Testis (tissue), 3 donors: Measurements from ENCODE around the gene GNLY. TPM values are rescaled to one million over a fixed set of nuclear protein-coding genes. Genes with fewer than 3 reads are reported as not detected.

ENCODE experiments used
- DNase-seq: peaks from one replicate; pipeline ENCODE4 v3.0.0-alpha.2; 2019
- H3K27ac ChIP-seq, 2 donors: fragments of 200-600 bp; sonication (generic); one replicate each; pipeline ENCODE4 v1.5.1; 2019
- H3K27me3 ChIP-seq: fragments of 200-600 bp; sonication (generic); one replicate; pipeline ENCODE4 v1.5.1; 2019
- H3K36me3 ChIP-seq: fragments of 200-600 bp; sonication (generic); one replicate; pipeline ENCODE4 v1.5.1; 2017; ENCODE audit warnings: low read depth; ENCODE audit errors: missing control alignments
- H3K4me1 ChIP-seq: fragments of 200-600 bp; sonication (generic); one replicate; pipeline ENCODE4 v1.5.1; 2019
- H3K4me3 ChIP-seq, 2 donors: fragments of 200-600 bp; sonication (generic); one replicate each; pipeline ENCODE4 v1.5.1; 2017 to 2019
- H3K9me3 ChIP-seq: fragments of 200-600 bp; sonication (generic); one replicate; pipeline ENCODE4 v1.5.1; 2017
- POLR2A ChIP-seq: fragments of 450-650 bp; IDR thresholded peaks from one replicate; pipeline ENCODE4 v1.6.1; 2017; ENCODE audit warnings: antibody characterized with exemption, mild to moderate bottlenecking, moderate library complexity
- WGBS, 2 donors: methylation state at CpG; one replicate each; pipeline ENCODE4 v1.1.5; 2018; 5-methylcytosine and 5-hydroxymethylcytosine counted together
- intact Hi-C: fragments of 100-400 bp; cut with DNase I; formaldehyde crosslinking; loops from one replicate; pipeline ENCODE4 v1.15.1; 2023; ENCODE audit warnings: low total_unique reads
- polyA plus RNA-seq: library from polyadenylated mRNA; stranded (reverse); fragments of 350-450 nt; fragmentation: Illumina TruSeq; extraction: RNeasy Lipid Tissue Mini Kit (QIAGEN cat#74804); gene quantifications from one replicate; pipeline ENCODE4 v1.2.3, GENCODE V29; 2014; ENCODE audit warnings: low read depth, low replicate concordance; ENCODE audit not compliant: insufficient read depth
- total RNA-seq, 2 donors: library from RNA; depleted of rRNA; stranded (reverse); fragments of >200 nt; gene quantifications; one replicate each; pipeline ENCODE4 v1.2.3, GENCODE V29; 2016
- TF ChIP-seq, protein P1 (sequence below), 3 experiments: fragments of 450-650 bp in 2 of 3; fragments of 200-600 bp in 1 of 3; sonication (generic) in 1 of 3; IDR thresholded peaks; one replicate each; pipeline ENCODE4 v1.5.1; 2016 to 2019; ENCODE audit warnings: antibody characterized with exemption in 3 of 3, mild to moderate bottlenecking in 2 of 3, moderate library complexity in 1 of 3

The GNLY gene
- total and polyA plus RNA-seq, 3 donors from 2014 or later, result 0.43 to 2.6 (median 2.2) TPM

DNA sequence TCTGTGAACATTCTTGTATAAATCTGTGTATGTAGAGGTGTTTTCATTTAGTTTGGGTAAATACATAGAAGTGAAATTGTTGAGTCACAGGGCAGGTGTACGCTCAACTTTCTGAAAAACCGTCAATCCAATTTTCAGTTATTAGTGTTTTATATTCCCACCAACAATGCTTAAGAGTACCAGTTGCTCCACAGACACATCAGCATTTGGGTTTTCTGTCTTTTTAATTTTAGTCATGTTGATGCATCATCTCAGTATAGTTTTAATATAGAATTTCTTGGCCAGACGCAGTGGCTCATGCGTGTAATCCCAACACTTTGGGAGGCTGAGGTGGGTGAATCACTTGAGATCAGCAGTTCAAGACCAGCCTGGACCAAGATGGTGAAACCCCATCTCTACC, 3.2 kb upstream of the GNLY start:
- intact Hi-C loops, result no loop called here
- no peak overlapping the region for H3K4me3 ChIP-seq
- WGBS, 2 donors, result 90 to 97% methylated on average over 4 of the region's 4 CpGs
- H3K4me1 ChIP-seq, result no peaks in the 10 kb centered on the region
- H3K9me3 ChIP-seq, result no peaks in the 10 kb centered on the region
- no peak for DNase-seq
- H3K27ac ChIP-seq, result no peak overlapping the region
- no peaks in the 10 kb centered on the region for H3K27me3 ChIP-seq
- H3K36me3 ChIP-seq, result no peaks in the 10 kb centered on the region
- TF ChIP-seq, protein P1, sequence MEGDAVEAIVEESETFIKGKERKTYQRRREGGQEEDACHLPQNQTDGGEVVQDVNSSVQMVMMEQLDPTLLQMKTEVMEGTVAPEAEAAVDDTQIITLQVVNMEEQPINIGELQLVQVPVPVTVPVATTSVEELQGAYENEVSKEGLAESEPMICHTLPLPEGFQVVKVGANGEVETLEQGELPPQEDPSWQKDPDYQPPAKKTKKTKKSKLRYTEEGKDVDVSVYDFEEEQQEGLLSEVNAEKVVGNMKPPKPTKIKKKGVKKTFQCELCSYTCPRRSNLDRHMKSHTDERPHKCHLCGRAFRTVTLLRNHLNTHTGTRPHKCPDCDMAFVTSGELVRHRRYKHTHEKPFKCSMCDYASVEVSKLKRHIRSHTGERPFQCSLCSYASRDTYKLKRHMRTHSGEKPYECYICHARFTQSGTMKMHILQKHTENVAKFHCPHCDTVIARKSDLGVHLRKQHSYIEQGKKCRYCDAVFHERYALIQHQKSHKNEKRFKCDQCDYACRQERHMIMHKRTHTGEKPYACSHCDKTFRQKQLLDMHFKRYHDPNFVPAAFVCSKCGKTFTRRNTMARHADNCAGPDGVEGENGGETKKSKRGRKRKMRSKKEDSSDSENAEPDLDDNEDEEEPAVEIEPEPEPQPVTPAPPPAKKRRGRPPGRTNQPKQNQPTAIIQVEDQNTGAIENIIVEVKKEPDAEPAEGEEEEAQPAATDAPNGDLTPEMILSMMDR (IDR thresholded peaks at IDR 0.05), result no peak
- no peak for TF ChIP-seq POLR2A

DNA sequence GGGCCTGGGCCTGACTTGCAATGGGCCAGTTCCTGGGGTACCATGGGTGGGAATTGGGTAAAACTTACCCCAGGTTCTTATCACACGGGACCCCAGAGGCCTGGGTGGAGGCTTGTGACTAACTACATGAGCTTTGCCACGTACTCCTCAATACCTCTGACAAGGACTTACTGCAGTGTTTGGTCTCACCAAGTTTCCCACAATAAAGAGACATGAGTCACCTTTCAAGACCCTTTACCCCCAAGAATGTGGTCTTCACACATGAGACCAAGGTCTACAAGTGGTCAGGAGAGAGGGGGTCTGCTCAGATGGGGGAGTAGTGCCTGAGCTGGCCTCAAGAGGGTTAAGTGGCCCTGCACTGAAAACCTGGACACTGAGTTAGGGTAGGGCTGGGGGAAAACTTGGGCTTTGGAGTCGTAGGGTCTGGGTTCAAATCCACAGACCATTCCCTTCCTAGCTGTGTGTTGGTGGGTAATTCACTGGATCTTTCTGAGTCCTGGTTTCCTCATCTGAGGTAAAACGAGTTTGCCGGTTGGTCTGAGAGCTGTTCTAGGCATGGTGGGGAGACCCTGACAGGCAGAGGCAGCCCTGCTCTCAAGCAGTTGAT, 2.0 kb upstream of the GNLY start:
- no peaks in the 10 kb centered on the region for H3K4me1 ChIP-seq
- no peaks in the 10 kb centered on the region for H3K36me3 ChIP-seq
- H3K27me3 ChIP-seq, result no peaks in the 10 kb centered on the region
- no peak overlapping the region for H3K4me3 ChIP-seq
- intact Hi-C loops, result no loop called here
- H3K27ac ChIP-seq, result no peak overlapping the region
- TF ChIP-seq, protein P1 (IDR thresholded peaks at IDR 0.05), result no peak
- no peak for TF ChIP-seq POLR2A
- no peak for DNase-seq
- no peaks in the 10 kb centered on the region for H3K9me3 ChIP-seq
- WGBS, 2 donors, result 82 to 89% methylated on average over 5 of the region's 5 CpGs

DNA sequence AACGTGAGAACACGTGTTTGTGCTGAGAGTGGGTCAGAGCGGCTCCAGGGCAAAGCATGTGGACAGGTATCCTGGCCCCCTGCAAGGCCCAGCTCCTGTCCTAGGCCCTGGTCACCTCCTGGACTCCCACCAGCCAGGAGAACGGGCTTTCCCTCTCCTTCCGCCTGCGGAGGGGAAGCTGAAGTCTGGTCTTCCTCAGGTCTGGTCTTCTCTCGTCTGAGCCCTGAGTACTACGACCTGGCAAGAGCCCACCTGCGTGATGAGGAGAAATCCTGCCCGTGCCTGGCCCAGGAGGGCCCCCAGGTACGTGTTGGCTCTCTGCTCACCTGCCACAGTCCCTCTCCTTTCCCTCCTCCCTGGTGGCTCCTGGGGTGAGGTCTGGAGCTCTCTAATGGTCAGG, 963 bp downstream of the GNLY start:
- Histone ChIP-seq H3K27ac (no peak overlapping the region), H3K9me3 (no peaks in the 10 kb centered on the region), H3K4me1 (no peaks in the 10 kb centered on the region), H3K36me3 (no peaks in the 10 kb centered on the region), H3K27me3 (no peaks in the 10 kb centered on the region), H3K4me3 (no peak overlapping the region)
- TF ChIP-seq, protein P1 (IDR thresholded peaks at IDR 0.05), result no peak
- no peak for TF ChIP-seq POLR2A
- 85 to 95% methylated on average over 7 to 11 of the region's 11 CpGs for WGBS, 2 donors
- intact Hi-C loops, result no loop called here
- no peak for DNase-seq

DNA sequence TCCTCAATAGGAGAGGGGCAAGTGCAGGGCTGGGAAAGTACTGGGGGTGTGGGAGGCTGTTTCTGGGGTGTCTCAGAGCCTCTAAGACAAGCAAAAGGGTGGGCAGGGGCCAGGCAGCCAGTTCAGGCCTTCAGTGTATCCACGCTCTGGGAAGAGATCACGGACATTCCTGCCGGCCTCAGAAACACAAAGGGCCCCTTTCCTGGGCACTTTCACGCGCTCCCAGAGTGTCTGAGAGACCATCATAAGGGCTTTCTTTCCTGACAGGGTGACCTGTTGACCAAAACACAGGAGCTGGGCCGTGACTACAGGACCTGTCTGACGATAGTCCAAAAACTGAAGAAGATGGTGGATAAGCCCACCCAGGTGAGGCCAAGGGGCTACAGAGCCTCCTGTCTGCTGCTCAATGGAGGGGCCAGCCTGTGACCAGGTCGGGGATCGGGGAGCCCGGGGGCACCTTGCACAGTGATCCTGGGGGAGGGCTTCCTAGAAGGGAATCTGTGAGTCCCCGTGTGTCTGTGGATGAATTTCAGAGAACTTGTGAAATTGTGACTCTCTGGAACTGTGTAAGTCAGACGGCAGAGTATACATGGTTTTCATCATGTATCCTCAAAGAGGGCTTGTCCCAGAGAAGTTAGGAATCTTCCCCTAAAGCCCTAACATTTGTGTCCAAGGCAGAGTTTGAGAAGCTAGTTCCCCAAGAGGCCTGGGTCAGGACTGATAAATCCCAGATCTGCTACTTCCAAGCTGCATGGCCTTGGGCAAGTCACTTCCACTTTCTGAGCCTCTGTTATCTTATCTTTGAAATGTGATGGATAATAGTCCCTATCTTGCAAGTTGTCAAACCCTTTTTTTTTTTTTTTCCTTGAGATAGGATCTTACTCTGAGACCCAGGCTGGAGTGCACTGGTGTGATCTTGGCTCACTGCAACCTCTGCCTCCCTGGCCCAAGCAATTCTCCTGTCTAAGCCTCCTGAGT, 1.8 kb downstream of the GNLY start:
- Histone ChIP-seq H3K9me3 (no peaks in the 10 kb centered on the region), H3K36me3 (no peaks in the 10 kb centered on the region), H3K27ac (no peak overlapping the region), H3K4me3 (no peak overlapping the region), H3K27me3 (no peaks in the 10 kb centered on the region), H3K4me1 (no peaks in the 10 kb centered on the region)
- intact Hi-C loops, result no loop called here
- TF ChIP-seq, protein P1 (IDR thresholded peaks at IDR 0.05), result no peak
- no peak for TF ChIP-seq POLR2A
- DNase-seq, result no peak
- 89 to 93% methylated on average over 5 to 12 of the region's 12 CpGs for WGBS, 2 donors
